ENCODE results near the gene ENPP5.

DNA sequence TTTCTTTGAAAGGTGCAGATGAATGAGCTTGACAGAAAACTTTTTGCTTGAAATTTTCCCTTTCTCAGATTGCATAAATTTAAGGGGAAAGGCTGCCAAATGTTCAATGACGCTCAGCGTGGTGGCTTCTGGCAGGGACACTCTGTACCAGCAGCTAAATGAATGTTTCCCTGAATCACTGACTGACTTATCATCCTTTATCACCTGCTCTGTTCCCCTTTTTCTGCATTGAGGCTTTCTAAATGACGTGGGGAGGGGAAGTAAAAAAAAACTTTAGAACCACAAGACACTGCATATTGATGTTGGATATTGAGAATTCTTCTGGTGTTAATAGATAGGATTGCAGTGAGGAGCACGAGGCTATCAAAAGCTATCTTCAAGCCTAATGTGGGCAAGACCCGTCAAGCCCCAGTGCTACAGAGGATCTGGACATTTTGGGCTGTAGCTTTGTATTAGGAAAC is 46.9 kb upstream of the ENPP5 start:
- TF ChIP-seq ZC3H10 (CRISPR knock-in tag; IDR thresholded peaks at IDR 0.05) (no peak), ESRRG (CRISPR knock-in tag; IDR thresholded peaks at IDR 0.05) (no peak), ARNTL (CRISPR knock-in tag; IDR thresholded peaks at IDR 0.05; ENCODE audit: borderline replicate concordance, low read depth) (no peak), ZFP30 (CRISPR knock-in tag; IDR thresholded peaks at IDR 0.05) (no peak), ZFP3 (CRISPR knock-in tag; IDR thresholded peaks at IDR 0.05) (no peak), RARB (CRISPR knock-in tag; IDR thresholded peaks at IDR 0.05) (no peak), TCF4 (CRISPR knock-in tag; IDR thresholded peaks at IDR 0.05; ENCODE audit: borderline replicate concordance) (no peak), CSRNP3 (CRISPR knock-in tag; IDR thresholded peaks at IDR 0.05) (no peak), ZNF70 (CRISPR knock-in tag; IDR thresholded peaks at IDR 0.05) (no peak), ZNF8 (CRISPR knock-in tag; IDR thresholded peaks at IDR 0.05) (no peak), TOX (CRISPR knock-in tag; IDR thresholded peaks at IDR 0.05; ENCODE audit: borderline replicate concordance) (no peak)
- TF ChIP-seq, protein P1, sequence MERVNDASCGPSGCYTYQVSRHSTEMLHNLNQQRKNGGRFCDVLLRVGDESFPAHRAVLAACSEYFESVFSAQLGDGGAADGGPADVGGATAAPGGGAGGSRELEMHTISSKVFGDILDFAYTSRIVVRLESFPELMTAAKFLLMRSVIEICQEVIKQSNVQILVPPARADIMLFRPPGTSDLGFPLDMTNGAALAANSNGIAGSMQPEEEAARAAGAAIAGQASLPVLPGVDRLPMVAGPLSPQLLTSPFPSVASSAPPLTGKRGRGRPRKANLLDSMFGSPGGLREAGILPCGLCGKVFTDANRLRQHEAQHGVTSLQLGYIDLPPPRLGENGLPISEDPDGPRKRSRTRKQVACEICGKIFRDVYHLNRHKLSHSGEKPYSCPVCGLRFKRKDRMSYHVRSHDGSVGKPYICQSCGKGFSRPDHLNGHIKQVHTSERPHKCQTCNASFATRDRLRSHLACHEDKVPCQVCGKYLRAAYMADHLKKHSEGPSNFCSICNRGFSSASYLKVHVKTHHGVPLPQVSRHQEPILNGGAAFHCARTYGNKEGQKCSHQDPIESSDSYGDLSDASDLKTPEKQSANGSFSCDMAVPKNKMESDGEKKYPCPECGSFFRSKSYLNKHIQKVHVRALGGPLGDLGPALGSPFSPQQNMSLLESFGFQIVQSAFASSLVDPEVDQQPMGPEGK (CRISPR knock-in tag; IDR thresholded peaks at IDR 0.05; ENCODE audit: borderline replicate concordance): no peak
- TF ChIP-seq, protein P2, sequence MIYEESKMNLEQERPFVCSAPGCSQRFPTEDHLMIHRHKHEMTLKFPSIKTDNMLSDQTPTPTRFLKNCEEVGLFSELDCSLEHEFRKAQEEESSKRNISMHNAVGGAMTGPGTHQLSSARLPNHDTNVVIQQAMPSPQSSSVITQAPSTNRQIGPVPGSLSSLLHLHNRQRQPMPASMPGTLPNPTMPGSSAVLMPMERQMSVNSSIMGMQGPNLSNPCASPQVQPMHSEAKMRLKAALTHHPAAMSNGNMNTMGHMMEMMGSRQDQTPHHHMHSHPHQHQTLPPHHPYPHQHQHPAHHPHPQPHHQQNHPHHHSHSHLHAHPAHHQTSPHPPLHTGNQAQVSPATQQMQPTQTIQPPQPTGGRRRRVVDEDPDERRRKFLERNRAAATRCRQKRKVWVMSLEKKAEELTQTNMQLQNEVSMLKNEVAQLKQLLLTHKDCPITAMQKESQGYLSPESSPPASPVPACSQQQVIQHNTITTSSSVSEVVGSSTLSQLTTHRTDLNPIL (CRISPR knock-in tag; IDR thresholded peaks at IDR 0.05; ENCODE audit: low read depth): no peak
- TF ChIP-seq, protein P3, sequence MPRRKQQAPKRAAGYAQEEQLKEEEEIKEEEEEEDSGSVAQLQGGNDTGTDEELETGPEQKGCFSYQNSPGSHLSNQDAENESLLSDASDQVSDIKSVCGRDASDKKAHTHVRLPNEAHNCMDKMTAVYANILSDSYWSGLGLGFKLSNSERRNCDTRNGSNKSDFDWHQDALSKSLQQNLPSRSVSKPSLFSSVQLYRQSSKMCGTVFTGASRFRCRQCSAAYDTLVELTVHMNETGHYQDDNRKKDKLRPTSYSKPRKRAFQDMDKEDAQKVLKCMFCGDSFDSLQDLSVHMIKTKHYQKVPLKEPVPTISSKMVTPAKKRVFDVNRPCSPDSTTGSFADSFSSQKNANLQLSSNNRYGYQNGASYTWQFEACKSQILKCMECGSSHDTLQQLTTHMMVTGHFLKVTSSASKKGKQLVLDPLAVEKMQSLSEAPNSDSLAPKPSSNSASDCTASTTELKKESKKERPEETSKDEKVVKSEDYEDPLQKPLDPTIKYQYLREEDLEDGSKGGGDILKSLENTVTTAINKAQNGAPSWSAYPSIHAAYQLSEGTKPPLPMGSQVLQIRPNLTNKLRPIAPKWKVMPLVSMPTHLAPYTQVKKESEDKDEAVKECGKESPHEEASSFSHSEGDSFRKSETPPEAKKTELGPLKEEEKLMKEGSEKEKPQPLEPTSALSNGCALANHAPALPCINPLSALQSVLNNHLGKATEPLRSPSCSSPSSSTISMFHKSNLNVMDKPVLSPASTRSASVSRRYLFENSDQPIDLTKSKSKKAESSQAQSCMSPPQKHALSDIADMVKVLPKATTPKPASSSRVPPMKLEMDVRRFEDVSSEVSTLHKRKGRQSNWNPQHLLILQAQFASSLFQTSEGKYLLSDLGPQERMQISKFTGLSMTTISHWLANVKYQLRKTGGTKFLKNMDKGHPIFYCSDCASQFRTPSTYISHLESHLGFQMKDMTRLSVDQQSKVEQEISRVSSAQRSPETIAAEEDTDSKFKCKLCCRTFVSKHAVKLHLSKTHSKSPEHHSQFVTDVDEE (CRISPR knock-in tag; IDR thresholded peaks at IDR 0.05): no peak

All from SK-N-SH treated with all-trans-retinoic acid at 6 μM for 48 hours (cell line).